GM11168 (cell line): ENCODE data around the gene EIF4E2.

ENCODE experiments used
- in situ Hi-C: fragments of 300-500 bp; cut with MboI; formaldehyde crosslinking; loops from one replicate; pipeline ENCODE4 v1.12.0; 2022; ENCODE audit warnings: low sequenced_read_pairs; ENCODE audit not compliant: unreplicated experiment

EIF4E2 gene

DNA sequence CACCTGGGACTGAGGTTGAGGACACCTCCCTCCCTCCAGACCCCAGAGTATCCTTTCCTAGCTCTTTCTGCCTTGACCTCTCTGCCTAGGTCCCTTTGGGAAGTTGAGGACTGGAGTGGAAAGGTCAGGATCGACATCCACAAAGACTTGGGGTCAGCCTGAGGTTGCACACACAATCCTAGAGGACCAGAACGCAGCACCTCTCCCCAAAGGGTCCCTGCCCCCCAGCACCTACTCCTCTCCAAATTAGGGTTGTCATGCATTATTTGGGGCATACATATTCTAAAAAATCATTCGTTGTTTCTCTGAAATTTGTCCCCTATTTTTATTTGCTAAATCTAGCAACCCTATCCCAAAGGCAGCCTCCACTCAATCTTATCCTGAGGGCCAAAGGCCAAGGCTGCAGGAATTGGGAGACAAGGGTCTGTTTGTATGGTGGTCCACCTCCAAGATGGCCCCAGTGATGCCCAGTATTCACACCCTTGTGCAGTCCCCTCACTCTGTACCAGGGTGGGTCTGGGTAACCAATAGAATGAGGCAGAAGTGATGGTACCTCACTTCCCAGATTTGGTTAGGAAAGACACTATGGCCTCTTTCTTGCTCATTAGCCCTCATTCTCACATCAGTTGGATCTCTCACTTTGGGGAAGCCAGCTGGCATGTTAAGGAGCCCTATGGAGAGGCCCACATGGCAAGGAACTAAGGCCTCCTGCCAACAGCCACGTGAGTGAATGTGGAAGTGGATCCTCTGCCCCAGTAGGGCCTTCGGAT is 14.5 kb upstream of the EIF4E2 start:
- in situ Hi-C loops: no loop called here

DNA sequence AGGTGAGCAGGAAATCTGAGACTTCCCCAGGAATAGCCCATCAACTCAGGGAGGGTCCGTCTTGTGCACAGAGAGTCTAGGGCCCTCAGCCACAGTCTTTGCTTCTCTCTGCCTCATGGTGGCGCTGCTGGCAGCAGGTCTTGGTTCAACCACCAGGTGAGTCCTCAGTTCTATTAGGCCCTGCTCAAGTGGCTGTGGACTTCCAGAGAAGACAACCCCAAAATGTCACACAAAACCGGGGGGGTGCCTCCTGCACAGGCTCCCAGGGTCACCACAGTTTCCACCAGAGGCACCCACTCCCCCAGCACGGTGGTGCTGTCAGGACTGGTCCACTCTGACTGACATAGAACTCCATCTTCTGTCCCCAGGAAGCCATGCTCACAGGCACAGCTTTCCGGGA is 13.4 kb upstream of the EIF4E2 start:
- in situ Hi-C loops: no loop called here

DNA sequence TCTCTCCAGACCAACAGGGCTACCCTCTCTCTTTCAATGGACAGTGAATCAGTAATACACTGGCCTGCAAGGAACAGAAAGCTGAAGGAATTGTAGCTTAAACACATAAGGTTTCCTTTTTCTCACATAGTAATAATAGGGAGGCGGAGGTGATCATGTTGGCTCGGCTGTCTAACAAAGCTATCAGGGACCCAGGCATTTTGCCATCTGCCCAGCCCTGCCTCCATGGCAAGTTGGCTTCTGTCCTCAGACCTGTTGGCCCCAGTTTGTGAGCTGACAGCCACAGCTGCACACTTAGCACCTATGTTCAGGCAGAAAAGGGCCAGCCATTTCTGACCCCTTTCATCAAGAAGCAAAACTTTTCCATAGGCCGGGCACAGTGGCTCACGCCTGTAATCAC is 13.0 kb upstream of the EIF4E2 start:
- in situ Hi-C loops: no loop called here

DNA sequence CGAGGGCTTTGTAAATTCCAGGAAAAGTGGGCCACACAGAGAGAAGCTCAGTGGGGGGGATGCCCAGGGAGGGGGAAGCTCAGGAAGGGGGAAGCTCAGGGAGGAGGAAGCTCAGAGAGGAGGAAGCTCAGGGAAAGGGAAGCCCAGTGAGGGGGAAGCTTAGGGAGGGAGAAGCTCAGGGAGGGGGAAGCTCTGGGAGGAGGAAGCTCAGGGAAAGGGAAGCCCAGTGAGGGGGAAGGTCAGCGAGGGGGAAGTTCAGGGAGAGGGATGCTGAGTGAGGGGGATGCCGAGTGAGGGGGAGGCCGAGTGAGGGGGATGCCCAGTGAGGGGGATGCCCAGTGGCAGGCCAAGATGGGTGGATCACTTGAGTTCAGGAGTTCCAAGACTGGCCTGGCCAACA is 11.8 kb upstream of the EIF4E2 start:
- in situ Hi-C loops: no loop called here

DNA sequence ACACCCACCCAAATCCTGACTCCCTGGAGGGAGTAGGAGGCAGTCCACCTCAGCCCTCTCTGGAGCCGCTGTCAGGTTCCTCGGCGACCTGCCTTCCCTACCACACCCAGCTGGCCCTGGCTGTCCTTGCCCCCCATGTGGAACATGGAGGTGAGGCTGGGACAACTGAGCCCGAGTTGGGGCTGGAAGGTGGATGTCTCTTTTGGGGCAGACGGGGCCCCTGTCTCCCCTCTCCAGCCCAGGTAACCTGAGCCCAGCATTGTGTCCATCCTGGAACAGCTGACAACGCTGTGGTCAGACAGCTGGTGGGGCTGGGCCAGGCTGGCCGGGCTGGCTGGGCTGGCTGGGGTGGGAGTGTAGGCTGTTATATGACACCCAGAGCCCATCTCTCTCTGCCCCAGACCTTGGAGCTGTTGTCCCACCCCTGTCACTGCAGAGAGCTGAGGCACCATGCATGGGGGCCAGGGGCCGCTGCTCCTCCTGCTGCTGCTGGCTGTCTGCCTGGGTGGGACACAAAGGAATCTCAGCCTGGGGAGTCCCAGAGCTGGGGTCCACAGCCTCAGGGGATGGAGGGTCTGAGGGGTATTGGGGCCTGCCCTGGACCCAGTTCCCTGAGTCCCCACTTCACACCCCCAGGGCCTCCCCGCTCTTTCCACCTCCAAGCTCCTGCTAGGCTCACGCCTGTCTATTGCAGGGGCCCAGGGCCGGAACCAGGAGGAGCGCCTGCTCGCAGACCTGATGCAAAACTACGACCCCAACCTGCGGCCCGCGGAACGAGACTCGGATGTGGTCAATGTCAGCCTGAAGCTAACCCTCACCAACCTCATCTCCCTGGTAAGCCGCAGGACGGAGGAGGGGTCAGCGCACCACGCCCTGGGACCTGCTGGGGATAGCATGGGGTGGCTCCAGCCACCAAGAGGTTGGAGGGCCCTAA is 10.9 kb upstream of the EIF4E2 start, which contains the start of gene CHRNG:
Gene CHRNG (plus strand): TSS at position 395 of the 934 bp plus-strand sequence. CDS start 56 bp downstream, at position 451.
- in situ Hi-C loops: no loop called here

DNA sequence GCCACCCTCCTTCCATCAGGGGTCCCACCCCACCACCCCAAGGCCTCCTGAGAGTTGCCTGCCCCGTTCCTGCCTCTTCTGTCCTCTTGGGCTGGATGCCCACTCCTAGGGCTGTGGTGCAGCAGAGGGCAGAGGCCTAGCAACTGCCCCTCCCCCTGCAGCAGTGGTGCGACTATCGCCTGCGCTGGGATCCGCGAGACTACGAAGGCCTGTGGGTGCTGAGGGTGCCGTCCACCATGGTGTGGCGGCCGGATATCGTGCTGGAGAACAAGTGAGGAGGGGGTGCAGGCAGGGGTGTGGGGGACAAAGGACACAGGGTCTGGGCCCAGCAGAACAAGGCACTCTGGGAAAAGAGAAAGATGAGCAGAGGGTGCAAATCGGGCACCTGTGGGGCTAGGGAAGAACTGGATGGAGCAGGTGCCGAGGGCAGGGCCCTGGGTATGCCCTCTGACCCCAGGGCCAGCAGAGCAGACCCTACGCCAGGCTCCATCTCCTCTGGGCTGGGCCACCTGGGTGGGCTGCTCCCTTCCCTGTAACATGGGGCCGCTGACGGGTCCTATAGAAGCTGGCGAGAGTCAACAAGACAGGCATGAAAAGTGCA is 9.9 kb upstream of the EIF4E2 start:
- in situ Hi-C loops: no loop called here

DNA sequence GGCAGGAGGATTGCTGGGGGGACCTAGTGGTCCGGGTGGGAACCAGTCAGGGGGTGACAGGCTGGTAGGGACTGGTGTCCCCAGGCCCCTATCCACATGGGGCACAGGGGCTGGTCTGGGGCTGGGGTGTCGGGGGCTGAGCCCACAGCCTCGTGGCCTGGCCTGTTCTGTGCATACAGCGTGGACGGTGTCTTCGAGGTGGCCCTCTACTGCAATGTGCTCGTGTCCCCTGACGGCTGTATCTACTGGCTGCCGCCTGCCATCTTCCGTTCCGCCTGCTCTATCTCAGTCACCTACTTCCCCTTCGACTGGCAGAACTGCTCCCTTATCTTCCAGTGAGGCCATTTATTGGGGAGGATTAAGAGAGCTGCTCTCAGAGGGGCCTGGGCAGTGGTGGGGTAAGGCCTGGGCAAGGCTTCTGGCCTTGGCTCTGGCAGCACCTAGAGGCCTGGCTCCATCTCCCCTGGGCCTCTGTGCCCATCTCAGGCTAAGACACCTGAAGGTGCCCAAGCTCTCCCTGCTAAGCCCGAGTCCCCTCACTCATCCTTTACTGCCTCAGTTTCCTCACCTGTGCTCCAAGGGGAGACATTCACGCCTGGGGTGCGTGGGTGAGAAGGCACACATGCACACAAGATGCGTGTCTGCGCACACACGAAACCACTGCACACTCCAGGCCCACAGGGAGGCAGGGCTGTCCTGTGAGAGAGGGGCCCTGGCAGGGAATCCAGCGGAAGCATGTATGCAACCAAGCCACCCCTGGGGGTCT is 9.1 kb upstream of the EIF4E2 start:
- in situ Hi-C loops: no loop called here

DNA sequence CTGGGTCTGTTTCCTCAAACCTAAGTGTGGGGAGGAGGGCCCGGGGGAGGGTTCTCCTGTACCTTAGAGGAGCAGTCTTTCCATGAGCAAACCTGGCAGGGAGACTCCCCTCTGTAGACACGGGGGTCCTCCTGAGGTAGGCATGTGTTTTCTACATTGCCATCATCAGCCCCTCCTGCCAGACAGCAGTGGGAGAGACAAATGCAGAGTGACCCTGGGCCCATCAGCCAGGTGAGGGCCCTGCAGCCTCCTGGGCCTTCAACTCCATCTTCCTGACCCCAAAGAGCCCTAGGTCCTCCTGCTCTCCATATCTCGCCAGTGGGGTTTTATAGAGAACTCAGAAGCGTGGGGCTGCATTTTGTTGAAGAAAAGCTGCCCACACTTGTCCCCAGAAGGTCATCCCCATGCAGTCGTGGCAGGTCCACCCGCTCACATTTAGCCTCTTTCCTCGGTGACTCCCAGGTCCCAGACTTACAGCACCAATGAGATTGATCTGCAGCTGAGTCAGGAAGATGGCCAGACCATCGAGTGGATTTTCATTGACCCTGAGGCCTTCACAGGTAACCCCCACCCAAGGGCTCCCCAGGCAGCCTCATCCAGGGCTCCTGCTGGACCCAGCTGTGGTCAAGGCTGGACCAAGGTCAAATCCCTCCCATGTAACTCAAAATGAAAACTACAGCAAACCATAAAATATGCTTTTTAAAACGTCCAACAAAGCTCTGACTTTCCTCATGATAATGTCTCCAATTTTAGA is 8.4 kb upstream of the EIF4E2 start:
- in situ Hi-C loops: no loop called here

DNA sequence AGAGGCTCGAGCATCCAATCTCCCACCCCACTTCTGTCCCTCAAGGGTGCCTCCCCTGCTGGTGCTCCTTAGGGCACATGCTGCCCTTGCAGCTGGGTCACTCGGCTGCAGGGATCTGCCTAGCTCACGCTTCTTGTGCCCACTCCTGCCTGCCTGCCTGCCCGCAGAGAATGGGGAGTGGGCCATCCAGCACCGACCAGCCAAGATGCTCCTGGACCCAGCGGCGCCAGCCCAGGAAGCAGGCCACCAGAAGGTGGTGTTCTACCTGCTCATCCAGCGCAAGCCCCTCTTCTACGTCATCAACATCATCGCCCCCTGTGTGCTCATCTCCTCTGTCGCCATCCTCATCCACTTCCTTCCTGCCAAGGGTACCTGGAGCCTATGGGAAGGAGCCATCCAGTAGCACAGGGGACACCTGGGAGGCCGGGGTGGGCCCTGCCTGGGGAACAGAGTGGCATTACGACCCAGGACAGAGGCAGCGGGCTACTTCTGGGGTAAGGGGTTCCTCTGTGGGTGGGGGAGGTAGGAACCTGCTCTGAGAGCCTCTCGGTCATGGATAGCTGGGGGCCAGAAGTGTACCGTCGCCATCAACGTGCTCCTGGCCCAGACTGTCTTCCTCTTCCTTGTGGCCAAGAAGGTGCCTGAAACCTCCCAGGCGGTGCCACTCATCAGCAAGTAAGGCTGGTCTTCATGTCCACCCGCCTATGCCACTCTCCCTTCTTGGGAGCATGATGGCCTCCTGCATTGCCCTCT is 7.6 kb upstream of the EIF4E2 start:
- in situ Hi-C loops: no loop called here

DNA sequence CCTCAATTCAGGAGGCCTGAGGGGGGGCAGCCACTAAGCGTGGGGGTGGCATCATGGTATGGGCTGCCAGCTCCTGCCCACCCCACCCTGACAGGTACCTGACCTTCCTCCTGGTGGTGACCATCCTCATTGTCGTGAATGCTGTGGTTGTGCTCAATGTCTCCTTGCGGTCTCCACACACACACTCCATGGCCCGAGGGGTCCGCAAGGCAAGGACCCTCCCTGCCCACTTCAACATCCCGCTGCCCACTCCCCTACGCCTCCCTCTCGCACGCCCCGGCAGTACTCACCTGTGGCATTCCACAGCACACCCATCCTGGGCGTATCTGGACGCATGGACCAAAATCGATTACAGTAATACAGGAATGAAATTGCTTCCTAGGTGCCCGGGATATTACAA is 7.0 kb upstream of the EIF4E2 start:
- in situ Hi-C loops: no loop called here

DNA sequence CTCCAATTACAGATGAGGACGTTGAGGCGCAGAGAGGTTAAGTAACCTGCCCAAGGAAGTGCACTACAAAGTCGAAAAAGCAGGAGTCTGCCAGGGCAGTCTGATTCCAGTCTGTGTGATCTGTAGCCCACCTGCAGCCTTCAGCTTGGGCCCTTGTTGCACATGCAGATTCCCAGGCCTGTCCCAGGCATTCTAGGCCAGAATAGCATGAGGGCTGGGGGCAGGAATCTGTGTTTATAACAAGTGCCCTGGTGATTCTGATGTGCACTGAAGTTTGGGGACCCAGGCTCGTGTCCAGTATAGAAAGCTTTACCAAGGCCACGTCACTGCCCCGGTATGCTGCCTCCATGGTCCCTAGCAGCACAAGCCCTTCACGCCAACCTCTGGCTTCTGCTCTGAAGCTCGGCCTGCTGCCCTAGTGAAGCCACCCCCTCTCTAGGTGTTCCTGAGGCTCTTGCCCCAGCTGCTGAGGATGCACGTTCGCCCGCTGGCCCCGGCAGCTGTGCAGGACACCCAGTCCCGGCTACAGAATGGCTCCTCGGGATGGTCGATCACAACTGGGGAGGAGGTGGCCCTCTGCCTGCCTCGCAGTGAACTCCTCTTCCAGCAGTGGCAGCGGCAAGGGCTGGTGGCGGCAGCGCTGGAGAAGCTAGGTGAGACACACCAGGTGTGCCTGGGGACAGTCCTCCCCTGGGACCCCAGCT is 6.4 kb upstream of the EIF4E2 start:
- in situ Hi-C loops: no loop called here

DNA sequence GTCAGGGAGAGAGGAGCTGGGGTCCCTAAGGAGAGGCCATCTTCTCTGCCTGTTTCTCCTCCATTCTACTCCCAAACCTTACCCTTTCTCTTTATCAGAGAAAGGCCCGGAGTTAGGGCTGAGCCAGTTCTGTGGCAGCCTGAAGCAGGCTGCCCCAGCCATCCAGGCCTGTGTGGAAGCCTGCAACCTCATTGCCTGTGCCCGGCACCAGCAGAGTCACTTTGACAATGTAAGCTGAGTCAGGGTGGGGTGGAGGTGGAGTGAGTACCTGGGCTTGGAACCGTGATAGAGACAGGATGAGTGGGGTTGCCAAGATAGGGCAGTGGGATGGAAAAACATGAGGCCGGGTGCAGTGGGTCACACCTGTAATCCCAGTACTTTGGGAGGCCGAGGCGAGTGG is 5.8 kb upstream of the EIF4E2 start:
- in situ Hi-C loops: no loop called here

DNA sequence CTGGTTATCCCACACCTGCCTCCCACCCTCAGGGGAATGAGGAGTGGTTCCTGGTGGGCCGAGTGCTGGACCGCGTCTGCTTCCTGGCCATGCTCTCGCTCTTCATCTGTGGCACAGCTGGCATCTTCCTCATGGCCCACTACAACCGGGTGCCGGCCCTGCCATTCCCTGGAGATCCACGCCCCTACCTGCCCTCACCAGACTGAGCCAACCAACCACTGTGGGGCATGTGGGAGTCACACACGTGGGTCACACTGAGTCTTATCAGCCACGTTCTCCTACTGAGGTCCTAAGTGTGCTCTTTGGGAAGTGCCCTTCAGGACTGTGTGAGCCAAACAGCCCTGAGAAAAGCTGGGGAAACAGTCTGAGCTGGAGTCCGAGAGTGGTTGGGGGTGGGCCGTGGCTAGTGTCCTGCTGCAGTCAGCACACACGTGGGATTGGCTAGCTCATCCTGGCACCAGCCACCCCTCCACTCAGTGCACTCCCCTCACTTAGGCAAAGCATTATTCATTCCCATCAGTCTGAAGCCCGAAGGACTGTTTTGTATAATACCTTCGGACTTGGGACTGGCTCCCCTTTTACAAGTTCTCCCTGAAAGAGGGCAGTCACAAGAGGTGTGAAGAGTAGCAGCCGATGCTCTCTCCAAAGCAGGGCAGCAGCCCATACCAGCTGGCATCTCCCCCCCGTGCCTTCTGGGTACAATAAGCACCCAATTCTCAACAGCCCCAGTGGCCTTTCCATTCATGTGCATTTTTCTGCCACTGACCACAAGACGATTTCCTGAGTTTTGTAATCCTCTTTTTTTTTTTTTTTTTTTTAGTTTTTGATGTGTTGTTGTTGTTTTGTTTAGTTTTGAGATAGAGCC is 4.7 kb upstream of the EIF4E2 start:
- in situ Hi-C loops: no loop called here

DNA sequence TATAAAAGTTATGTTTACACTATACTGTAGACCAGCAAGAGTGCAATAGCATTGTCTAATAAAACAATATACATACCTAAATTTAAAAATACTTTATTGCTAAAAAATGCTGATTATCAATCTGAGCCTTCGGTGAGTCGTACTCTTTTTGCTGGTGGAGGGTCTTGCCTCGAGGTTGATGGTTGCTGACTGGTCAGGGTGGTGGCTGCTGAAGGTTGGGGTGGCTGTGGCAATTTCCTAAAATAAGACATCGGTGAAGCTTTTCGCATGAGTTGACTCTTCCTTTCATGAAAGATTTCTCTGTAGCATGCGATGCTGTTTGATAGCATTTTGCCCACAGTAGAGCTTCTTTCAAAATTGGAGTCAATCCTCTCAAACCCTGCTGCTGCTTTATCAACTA is 2.5 kb upstream of the EIF4E2 start:
- in situ Hi-C loops: no loop called here

DNA sequence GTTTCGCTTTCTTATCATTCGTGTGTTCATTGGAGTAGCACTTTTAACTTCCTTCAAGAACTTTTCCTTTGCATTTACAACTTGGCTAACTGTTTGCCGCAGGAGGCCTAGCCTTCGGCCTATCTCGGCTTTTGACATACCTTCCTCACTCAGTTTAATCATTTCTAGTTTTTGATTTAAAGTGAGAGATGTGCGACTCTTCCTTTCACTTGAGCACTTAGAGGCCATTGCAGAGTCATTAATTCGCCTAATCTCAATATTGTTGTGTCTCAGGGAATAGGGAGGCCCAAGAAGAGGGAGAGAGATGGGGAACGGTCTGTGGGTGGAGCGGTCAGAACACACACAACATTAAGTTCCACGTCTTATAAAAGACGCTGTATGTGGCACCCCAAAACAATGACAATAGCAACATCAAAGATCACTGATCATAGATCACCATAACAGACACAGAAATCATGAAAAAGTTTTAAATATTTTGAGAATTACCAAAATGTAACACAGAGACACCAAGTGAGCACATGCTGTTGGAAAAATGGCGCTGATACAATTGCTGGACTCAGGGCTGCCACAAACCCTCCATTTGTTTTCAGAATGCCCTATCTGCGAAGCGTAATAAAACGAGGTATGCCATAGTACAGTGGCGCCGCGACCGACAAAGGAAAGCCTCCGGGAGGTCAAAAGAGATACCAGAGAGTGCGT is 685 bp upstream of the EIF4E2 start:
- in situ Hi-C loops: no loop called here

DNA sequence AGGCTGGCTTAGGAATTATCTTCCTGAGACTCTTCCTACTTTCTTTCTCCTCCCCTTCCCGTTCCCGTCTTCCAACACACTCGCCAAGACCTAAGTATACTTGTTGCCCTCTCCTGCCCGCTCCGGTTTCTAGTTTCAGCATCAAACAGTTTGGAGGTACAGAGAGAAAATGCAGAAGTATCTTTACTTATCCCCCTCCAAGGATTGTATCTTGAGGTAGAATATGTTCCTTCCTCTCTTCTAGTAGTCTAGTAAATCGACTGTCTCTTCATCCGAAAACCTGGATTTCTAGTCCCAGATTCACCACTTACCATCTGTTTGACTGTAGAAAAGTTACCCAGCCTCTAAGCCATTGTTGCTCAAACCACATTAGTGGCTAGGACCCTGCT is 755 bp downstream of the EIF4E2 start:
- in situ Hi-C loops: no loop called here

DNA sequence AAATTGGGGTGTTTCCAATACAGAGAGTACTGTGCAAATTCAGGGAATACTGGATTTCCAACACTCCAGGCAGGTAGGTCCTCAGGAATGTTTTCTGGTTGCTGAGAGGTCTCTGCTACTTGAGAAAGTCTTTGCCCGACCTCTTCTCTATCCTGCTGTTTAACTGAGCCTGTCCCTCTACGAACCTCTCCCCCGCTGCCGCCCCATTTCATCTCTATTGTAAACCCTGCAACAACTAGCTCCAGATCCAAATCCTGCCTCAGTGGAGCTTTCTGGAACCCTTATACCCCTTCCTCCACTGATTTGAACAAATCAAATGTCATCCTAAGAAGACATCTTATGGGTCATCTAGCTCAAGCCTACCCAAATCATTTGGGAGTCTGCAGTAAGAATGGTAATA is 1.3 kb downstream of the EIF4E2 start:
- in situ Hi-C loops: no loop called here
